Anterior cingulate cortex (tissue), 58 donors: ENCODE data around the gene CLEC3B.
"Not testable (repeated sequence)": the region's sequence is repeated elsewhere in the genome, so short reads cannot be mapped to it uniquely, and the experiment has no call there.

Source experiments
- DNase-seq, 58 donors: peaks; one replicate each; lab custom pipeline; 2025; lab: John Stamatoyannopoulos, UW

The CLEC3B gene

GRCh38 chr3:45033791-45034190 is 7.7 kb downstream of the CLEC3B start:
- DNase-seq: no peak

DNA sequence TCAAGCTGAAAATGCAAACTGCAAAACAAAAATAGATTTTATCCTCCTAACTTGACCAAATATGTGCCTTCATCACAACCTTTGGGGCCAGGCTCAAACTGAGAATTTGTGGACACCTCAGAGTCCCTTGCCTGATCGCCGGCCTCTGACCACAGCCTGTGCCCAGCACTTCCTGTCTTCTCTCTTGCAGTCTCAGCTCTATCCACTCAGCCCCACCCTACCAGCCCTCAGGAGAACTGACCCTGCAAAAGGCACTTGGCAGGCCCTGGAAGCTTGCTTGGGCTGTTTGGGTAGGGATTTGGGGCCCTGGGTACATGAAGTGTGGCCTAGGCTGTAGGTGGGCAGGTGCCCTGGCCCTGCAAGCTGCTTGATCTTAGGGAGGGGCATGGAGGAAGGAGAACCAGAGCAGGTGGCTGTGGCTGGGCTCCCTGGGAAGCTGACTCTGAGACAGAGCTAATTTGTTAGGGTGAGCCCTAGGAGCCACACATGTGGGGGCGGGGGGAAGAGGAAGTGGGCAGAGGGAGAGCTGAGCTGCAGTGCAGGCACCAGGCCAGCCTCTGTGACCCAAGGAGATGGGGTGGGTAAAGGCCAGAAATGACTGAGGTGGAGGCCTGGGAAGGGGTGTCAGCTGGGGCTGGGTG is 8.6 kb downstream of the CLEC3B start:
- peak in 38 of 58 donors; percentile 7 to 75 (median 34) for DNase-seq

GRCh38 chr3:45035441-45036301 is 9.6 kb downstream of the CLEC3B start:
- peak in 17 of 58 donors; percentile 6 to 60 (median 21) for DNase-seq

DNA sequence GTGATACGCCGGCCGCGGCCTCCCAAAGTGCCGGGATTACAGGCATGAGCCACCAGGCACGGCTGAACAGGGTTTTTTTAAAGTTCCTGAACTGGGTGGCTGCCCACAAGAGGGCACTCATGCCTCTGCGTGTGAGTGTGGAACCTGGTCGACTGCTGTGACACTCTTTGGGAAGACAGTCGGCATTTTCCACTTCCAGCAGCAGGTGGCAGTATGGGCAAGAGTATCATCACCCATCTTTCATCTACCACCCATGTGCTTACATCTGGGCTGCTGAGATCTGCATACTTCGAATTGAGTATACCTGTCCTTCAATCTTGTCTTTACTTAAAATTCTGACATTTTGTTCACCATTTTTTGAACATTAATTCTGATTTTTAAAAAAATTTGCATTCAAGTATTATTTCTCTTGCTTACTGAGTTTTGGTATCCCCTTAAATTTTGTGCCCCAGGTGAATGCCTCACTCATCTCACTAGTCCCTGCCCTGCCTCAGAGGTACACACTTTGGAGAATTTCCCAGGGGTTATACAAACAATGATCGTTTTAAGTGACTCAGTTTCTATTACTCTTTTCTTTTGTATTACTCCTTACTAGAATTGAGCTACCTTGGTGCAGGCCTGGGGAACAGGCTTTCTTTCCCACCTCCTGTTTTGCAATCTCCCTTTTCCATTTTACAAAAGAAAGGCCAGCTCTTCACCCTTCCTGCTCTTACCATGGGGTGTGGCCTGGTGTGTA is 11.8 kb downstream of the CLEC3B start:
- DNase-seq: peak in 57 of 58 donors; percentile 18 to 95 (median 82)

GRCh38 chr3:45041666-45042065 is 15.6 kb downstream of the CLEC3B start:
- DNase-seq: no peak

DNA sequence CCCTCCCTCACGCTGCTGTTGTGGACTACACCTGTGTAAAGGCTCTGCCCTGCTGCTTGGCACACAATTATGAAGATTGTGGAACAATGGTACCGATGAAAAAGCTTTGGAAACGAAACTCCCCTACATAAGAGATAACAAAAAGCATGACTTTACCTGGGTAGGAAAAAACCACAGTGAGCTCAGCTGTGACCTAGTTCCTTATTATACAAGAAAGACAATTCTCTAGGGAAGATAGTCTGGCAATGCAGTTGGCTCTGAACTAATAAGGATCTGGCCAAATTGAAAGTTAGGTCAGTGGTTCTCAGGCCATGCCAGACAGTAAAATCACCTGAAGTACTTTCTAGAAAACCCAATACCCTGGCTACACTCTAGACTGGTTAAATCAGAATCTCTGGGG is 16.1 kb downstream of the CLEC3B start:
- no peak for DNase-seq

GRCh38 chr3:45043728-45044299 is 17.7 kb downstream of the CLEC3B start:
- peak in 1 of 58 donors; percentile 11 for DNase-seq

- no peak for DNase-seq
These were observed 22.1 kb downstream of the CLEC3B start for GRCh38 chr3:45048244-45048643.

DNA sequence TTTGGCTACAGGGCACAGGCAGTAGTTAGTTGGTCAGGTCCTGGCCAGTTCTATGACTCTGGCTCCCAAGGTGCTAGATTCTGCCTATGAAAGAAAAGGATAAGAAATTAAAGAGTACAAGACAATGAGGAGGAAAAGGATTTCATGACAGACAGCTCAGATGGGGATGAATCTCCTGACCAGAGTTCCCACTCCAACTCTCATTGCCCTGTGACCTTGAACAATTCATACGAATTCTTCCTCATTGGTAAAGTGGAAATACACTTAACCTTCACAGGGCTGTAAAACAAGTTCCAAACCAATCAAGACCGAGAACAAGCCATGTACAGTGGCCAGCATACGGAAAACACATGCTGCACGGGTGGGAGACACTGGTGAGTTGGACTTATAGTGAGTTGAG is 23.7 kb downstream of the CLEC3B start:
- no peak for DNase-seq

- DNase-seq: no peak
These were observed 25.6 kb downstream of the CLEC3B start for GRCh38 chr3:45051685-45052084.

DNA sequence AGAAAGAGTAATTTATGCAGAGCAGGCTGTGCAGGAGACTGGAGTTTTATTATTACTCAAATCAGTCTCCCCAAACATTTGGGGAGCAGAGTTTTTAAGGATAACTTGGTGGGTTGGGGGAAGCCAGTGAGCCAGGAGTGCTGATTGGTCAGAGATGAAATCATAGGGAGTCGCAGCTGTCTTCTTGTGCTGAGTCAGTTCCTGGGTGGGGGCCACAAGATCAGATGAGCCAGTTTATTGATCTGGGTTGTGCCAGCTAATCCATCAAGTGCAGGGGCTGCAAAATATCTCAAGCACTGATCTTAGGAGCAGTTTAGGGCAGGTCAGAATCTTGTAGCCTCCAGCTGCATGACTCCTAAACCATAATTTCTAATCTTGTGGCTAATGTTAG is 27.7 kb downstream of the CLEC3B start:
- DNase-seq: not testable (repeated sequence)

DNA sequence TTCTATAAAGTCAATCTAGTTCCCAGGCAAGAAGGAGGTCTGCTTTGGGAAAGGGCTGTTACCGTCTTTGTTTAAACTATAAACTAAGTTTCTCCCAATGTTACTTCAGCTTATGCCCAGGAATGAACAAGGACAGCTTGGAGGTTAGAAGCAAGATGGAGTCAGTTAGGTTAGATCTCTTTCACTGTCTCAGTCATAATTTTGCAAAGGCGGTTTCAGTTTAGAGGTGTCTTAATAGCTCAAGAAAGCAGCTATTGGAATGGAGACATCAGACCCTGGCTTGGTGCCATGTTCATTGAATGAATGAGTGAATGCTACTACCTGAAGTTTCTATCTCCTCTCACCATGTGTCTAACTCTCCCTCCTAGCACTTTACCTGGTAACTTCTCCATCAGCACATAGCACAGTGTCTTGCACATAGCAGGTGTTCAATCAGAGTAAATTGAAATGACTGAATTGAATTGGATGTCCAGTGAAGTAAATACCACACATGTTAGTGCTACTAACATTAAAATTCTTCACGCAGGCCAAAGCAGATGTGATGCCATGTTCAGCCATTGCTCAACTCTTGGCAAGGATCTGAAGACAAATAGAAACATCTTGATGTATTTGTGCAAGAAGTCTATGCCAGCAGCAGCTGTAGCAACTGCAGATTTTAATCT is 28.2 kb downstream of the CLEC3B start:
- DNase-seq: no peak

- no peak for DNase-seq
These were observed 28.9 kb downstream of the CLEC3B start for GRCh38 chr3:45055032-45055410.

DNA sequence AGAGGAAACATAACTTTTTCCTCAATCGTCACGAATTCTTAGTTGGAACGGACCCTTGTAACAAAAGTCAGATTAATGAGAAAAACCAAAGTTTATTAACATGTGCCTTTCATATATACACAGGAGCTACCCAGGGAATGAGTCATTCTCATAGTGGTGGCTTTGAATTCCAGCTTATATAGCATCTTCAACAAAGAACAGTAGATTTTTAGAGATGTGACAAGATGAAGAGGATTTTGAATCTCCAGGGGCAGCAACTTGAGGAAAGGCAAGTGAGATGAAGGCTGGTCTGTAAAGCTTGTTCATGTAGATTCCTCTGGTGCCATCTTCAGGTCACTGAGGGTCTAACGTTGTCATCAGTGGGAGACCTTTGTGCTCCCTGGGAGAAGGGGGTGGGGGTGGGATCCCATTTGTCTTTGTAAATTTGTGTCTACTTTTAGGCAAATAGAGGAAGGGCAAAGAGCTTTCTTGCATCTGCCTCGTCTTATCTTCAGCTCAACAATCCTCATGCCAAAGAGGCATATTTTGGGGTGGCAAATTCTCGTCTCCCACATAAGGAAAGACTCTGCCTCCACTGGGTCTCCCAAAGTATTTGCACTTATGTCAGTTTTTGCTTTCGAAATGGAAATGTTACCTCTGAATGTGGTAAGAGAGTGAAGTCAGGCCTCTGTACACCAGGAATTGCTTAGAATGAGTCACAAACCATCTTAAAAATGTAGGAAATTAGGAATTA is 29.5 kb downstream of the CLEC3B start:
- DNase-seq: no peak

DNA sequence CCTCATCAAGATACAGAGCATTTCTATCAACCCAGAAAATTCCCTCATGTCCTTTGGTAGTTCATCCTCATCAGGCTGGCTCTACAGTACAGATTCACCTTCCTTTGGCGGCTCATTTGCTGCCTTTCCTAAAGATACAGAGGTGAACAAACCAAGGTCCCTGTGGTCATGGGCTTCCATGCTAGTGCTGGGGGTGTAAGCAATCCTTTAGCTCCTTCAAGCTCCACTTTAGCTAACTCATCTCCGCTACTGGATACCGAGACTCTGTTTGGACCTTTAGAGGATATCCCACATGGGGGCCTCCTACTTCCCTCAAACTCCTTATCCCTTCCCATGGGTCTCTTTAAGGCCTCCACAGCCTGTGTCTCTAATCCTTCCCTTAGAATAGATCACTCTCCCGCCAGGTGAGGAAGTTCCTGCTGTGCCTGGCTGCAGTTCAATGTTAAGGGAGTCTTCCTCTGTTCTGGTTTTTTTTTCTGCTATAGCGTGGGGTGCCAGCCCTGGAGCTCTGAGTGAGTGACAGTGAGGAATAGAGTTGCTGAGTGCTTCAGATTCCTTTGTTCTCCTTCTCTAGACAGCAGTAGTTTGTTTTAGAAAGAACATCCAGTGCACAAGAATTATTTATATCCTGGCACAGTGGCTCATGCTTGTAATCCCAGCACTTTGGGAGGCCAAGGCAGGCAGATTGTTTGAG is 30.7 kb downstream of the CLEC3B start:
- peak in 2 of 58 donors; percentile 11 to 24 for DNase-seq

DNA sequence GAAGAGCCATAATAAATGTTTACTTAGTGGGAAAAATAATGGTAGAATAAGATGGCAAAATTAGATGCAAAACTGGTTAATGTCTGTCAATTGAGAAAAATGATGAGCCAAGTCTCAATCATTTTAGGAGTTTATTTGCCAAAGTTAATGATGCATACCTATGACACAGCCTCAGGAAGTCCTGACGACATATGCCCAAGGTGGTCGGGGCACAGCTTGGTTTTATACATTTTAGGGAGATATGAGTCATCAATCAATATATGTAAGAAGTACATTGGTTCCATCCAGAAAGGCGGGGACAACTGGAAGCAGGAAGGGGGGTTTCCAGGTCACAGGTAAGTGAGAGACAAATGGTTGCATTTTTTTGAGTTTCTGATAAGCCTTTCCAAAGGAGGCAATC is 31.5 kb downstream of the CLEC3B start:
- DNase-seq: no peak

DNA sequence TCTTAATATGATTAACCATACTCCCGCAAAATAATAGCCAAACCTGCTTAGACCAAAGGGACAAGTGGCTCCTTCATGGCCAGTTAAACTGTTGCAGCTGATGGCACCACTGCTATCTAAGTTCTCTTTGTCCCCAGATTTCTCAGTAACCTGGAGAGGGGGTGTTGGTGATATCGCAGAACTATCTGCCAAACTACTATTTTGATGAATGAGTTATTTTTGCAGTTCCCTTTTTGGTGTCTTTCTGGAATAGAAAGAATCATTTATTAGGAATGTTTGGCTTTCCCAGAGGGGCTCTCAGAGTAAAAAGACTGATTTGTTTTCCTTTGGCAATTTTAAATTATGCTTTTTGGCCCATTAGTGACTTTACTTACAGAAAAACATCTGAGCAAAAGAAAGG is 33.0 kb downstream of the CLEC3B start:
- DNase-seq: no peak

- peak in 12 of 58 donors; percentile 3 to 50 (median 14) for DNase-seq
These were observed 34.2 kb downstream of the CLEC3B start for GRCh38 chr3:45060165-45060892.
